Measurements from ENCODE around the gene CAPN8. TPM values are rescaled to one million over a fixed set of nuclear protein-coding genes. Genes with fewer than 3 reads are reported as not detected.
A peak's percentile ranks its signal among the peaks of the same experiment; 100 is the strongest.

Gene CAPN8
- 1.7 TPM for total RNA-seq (ENCODE audit: insufficient read depth, low replicate concordance)

- DNase-seq (ENCODE audit: low spot score): no peak
Measured at GRCh38 chr1:223665592-223666312, at the start of gene CAPN8. Gene CAPN8, minus strand, starts transcription at chr1:223665701. Its CDS starts 55 bp downstream, at chr1:223665646.

DNA sequence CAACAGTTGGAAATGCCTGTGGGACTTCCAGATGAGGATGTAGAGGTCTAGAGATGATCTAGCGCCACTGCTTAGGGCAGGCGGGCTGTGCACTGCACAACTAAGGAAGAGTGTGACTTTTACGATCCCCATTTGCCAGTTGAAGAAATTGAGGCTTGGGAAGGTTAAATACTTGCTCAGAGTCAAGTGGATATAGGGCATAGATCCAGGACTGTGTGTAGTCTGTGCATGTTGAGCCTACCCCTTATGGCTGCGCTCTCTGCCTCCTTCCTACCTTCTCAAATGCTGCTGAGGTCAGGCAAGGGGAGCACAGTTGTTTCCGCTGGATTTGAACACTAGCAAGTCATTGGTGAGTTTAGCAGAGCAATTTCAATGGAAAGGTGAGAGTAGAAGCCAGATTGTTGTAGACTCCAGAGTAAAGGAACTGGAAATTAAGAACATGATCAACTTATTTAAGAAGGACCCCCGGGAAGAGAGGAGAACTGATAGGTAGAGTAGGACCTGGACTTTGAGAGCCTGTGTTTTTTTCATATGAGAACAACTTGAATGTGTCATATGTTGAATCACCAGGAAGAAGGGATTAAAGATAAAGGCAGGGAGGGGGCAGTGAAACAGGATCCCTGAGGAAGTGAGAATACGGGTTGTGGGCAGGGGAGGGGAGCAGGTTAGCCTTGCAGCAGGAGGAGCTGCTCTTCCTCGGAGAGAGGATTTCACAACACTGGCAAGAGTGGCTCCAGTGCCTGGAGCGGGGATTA is 49.5 kb upstream of the CAPN8 start:
- DNase-seq (ENCODE audit: low spot score): peak; percentile 82

- DNase-seq (ENCODE audit: low spot score): no peak
Measured at GRCh38 chr1:223714421-223714724, 48.9 kb upstream of the CAPN8 start.

GRCh38 chr1:223713546-223714420 is 48.3 kb upstream of the CAPN8 start:
- DNase-seq (ENCODE audit: low spot score): no peak

- no peak for DNase-seq (ENCODE audit: low spot score)
Measured at GRCh38 chr1:223712850-223713474, 47.5 kb upstream of the CAPN8 start.

GRCh38 chr1:223712194-223712849 is 46.8 kb upstream of the CAPN8 start, which contains the start of gene CAPN2:
Gene CAPN2, plus strand, starts transcription at chr1:223712539. Its CDS starts 102 bp downstream, at chr1:223712641.
- DNase-seq (ENCODE audit: low spot score): peak; percentile 89

GRCh38 chr1:223711747-223712193 is 46.3 kb upstream of the CAPN8 start:
- DNase-seq (ENCODE audit: low spot score): no peak

- no peak for DNase-seq (ENCODE audit: low spot score)
Measured at GRCh38 chr1:223711173-223711572, 45.7 kb upstream of the CAPN8 start.

DNA sequence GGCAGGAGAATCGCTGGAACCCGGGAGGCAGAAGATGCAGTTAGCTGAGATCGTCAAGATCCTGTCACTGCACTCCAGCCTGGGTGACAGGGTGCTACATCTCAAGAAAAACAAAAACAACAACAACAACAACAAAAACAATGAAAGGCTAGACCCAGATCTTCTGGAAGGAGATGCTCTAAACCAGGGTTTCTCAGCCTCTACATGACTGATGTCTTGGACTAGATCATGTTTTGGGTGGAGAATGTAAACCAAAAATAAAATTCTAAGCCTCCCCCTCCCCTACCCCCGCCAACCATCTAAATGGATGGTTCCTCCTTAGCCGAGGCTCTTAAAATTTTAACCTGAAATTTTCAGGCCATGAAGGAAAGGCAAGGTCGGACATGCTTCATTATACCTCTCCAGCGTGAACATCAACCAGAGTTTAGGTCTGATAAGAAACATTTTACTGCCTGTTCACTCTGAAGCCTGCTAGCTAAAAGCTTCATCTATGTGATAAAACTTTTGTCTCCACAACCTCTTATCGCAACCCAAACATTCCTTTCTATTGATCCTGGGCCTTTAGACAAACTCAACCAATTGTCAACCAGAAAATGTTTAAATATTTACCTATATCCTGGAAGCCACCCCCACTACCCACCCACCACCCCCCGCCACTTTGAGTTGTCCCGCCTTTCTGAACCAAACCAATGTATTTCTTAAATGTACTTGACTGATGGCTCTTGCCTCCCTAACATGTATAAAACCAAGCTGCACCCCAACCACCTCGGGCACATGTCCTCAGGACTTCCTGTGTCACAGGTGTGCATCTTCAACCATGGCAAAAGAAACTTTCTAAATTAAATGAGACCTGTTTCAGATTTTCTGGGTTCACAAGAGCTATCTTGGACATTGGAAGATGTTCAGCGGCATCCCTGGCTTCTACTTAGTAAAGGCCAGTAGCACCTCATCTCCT is 45.0 kb upstream of the CAPN8 start:
- DNase-seq (ENCODE audit: low spot score): no peak

DNA sequence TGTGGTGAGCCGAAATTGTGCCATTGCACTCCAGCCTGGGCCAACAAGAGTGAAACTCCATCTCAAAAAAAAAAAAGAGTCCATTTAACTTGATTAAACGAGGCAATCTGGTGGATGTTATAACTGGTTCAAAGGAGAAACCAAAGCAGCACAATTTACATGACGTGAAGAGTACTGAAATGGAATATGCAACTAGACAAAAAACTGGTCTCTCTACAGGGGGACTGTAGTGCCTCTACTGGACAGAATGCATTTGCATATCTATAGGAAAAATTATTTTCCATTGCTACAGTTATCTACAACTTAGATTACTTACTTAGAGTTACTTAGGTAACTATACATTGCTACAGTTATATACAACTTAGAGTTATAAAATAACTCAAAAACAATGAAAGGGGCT is 44.1 kb upstream of the CAPN8 start:
- peak; percentile 74 for DNase-seq (ENCODE audit: low spot score)

DNA sequence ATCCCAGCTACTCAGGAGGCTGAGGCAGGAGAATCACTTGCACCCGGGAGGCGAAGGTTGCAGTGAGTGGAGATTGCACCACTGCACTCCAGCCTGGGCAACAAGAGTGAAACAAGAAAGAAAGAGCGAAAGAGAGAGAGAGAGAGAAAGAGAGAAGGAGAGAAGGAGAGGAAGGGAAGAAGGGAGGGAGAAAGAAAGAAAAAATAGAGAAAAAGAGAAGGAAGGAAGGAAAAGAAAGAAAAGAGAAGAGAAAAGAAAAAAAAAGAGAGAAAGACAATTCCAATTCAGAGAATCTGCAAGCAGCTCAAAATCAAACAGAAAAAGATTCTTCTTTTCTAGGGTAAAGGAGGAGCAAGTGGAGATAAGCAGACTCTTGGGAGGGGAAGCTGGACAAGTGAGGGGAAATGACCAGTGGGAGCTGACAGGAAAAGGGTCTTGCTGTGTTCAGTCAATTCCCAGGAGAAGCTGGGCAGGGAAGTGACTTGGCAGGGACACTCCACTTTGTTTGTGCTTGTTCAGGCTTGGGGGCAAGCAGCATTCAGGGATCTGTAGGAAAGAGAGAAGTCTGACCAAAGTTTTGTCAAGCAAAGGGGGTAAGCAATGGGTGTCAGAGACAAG is 43.3 kb upstream of the CAPN8 start:
- no peak for DNase-seq (ENCODE audit: low spot score)

DNA sequence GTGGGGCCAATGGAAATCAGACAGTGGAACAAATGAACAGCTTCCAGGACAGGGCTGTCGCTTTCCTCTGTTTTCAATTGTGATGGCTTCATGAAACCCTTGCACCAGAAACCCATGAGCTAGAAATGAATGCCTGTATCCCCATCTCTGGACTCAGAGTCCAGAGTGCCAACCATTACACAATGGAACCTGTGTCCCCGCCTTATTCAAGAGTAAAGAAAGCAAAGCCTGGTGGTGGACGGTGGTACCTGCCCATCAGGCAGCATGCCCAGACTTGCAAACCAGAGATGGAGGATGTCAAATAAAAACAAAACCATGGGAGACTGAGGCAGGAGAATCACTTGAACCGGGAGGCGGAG is 42.5 kb upstream of the CAPN8 start:
- DNase-seq (ENCODE audit: low spot score): no peak

DNA sequence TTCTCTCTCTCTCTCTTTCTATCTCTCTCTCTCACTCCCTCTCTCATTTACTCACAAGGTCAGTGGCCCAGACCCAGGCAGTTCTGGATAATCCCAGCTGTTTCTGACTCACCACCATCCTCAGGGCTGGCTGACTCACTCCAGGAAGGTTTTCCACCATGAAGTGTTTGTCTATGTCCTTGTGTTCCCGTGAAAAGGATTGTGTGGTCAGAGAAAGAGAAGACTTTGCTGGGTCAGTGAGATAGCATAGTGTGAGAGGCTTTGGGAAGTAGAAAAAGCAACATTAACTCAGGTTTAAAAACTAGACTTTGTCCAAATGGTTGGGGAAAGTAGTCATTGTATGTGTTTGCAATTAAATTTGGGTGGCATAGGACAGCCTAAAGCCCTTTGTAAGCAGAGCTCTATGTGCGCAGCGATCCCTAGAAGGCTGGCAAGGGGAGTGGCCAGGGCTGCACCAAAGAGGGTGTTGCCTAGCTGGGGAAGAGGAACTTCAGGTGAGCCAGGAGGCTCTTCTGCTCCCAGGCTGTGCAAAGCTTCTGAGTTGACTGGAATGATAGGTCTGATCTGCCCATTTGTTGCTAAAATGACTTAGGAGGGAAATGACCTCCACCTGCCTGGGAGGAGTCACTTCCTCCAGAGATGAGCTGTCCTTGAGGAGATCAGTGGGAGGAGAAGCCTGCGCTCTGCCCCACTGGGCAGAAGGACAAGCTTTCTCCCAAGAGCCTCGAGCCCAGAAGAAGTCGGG is 41.9 kb upstream of the CAPN8 start:
- peak; percentile 97 for DNase-seq (ENCODE audit: low spot score)

DNA sequence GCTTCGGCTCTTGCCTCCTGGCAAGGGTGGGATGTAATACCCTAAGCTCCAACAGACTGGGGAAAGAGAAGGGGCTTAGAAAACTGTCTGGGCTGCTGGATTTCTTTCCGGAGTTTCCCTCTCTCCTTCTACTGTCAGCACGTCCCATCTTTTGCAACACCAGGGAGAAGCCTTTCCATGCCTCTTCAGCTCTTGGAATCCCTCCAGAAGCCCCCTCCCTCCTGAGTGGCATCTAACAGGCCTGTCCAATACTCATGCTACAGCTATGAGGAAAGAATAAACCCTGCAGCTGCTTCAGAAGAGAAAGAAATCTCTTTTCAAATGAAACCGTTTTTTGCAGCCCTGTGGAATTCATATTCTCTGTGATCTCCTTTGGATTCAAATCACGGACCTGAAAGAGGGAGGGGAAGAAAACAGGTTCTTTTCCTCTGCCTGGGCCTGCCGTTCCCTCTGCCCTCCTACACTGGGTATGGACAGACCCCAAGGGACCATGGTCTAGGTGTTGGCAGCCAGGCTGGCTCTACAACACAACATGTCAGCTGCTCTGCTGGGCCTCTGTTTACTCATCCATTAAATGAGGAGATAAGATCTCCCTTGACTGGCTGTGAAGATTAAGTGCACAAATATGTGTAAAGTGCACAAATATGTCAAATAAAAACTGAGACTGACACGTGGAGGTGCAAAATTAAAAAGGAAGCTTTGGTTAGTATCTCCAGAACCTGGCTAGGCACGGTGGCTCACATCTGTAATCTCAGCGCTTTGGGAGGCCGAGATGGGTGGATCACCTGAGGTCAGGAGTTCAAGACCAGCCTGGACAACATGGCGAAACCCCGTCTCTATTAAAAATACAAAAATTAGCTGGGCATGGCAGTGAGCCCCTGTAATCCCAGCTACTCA is 40.8 kb upstream of the CAPN8 start:
- peak; percentile 99 for DNase-seq (ENCODE audit: low spot score)

GRCh38 chr1:223704921-223705878 is 39.7 kb upstream of the CAPN8 start:
- DNase-seq (ENCODE audit: low spot score): peak; percentile 53

DNA sequence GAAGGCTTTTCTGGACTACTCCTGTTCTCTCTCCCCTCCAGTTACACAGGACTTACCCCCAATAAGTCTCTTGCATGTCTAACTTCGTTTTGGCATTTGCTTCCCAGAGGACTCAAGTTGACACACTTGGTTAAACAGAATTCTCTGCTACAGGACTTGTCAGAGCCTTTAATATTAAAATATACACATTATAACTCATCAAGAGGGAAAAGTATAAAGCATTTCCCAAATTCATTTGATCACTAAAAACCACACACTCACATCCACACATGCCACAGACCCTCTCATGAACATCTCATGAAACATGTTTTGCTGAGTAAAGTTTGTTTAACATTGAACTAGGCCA is 38.1 kb upstream of the CAPN8 start:
- no peak for DNase-seq (ENCODE audit: low spot score)

Measured in umbilical cord (tissue), 2 donors.